Psoas muscle (tissue), 8 donors: Measurements from ENCODE around the gene TMEM163. TPM values are rescaled to one million over a fixed set of nuclear protein-coding genes. Genes with fewer than 3 reads are reported as not detected.

Experiments used
- ATAC-seq, 4 donors: fragments of 200-7000 bp; cut with Tn5 transposase; one replicate each; pipeline ENCODE4 v1.9.1; 2020; ENCODE audit warnings: moderate library complexity in 3 of 4, mild to moderate bottlenecking in 2 of 4
- DNase-seq, 2 donors: peaks; one replicate each; pipeline ENCODE4 v3.0.0-alpha.2; 2020
- H3K27ac ChIP-seq: fragments of 200-600 bp; one replicate; pipeline ENCODE4 v1.8.0; 2022
- H3K27me3 ChIP-seq, 3 donors: fragments of 200-600 bp in 1 of 3; one replicate each; pipeline versions ENCODE4 v1.6.1 to v1.8.0; 2013 to 2022; ENCODE audit warnings: low read length in 2 of 3, mild to moderate bottlenecking in 2 of 3, moderate library complexity in 1 of 3; ENCODE audit not compliant: insufficient read depth in 3 of 3
- H3K36me3 ChIP-seq, 2 donors: fragments of 200-600 bp in 1 of 2; one replicate each; pipeline versions ENCODE4 v1.6.1 to v1.8.0; 2013 to 2022; ENCODE audit warnings: low read depth in 1 of 2, mild to moderate bottlenecking in 1 of 2, moderate library complexity in 1 of 2; ENCODE audit not compliant: insufficient read depth in 1 of 2
- H3K4me1 ChIP-seq: fragments of 200-600 bp; one replicate; pipeline ENCODE4 v1.8.0; 2022
- H3K4me3 ChIP-seq: fragments of 200-600 bp; one replicate; pipeline ENCODE4 v1.8.0; 2022; ENCODE audit warnings: mild to moderate bottlenecking
- H3K9me3 ChIP-seq: fragments of 200-600 bp; one replicate; pipeline ENCODE4 v1.8.0; 2022
- CTCF ChIP-seq: fragments of 200-600 bp; IDR thresholded peaks from one replicate; pipeline ENCODE4 v1.8.0; 2022; ENCODE audit warnings: antibody characterized with exemption
- WGBS, 3 donors: extraction: QIAGEN DNeasy Blood & Tissue Kit; methylation state at CpG; one replicate each; pipeline versions ENCODE4 v1.1.6 to v1.1.7; 2013; 5-methylcytosine and 5-hydroxymethylcytosine counted together
- intact Hi-C, 2 donors: fragments of 100-400 bp; cut with DNase I; formaldehyde crosslinking; loops; one replicate each; pipeline versions ENCODE4 v1.11.0 to v1.14.2; 2022
- polyA plus RNA-seq, 3 donors: library from polyadenylated mRNA; stranded (reverse); fragments of 200-250 nt; gene quantifications; one replicate each; pipeline ENCODE4 v1.2.3, GENCODE V29; 2013
- total RNA-seq, 4 donors: library from RNA; stranded (reverse); fragmentation: NEBNext Ultra II Directional in 2 of 4; extraction: Animal tissue kit (Norgen Biotek cat#: 25700) in 2 of 4; gene quantifications; one replicate each; pipeline versions ENCODE4 v1.2.1 to v1.2.4, GENCODE V29; 2021 to 2023
- donor health status: healthy with polysubstance abuse.
- donor health status: DM: no; HTN: no; CAD: no; lungs with moderate emphysema.
- donor health status: Bipolar disorder and iron deficiency.
- donor health status: healthy.
- donor health status: DM: yes; HTN: yes; CAD: no.
- donor health status: DM: no; HTN: no; CAD: no.
- donor health status: DM: no; HTN: no; CAD: no.
- donor health status: DM: yes; HTN: yes; CAD: no.

TMEM163 gene
- total and polyA plus RNA-seq, 7 donors = 0.17 to 0.52 (median 0.28) TPM; not detected in 1

GRCh38 chr2:134425724-134426496, 292.9 kb downstream of the TMEM163 start:
- Histone ChIP-seq H3K27me3 (no peaks in the 10 kb centered on the region), H3K9me3 (no peaks in the 10 kb centered on the region), H3K27ac (no peak overlapping the region), H3K4me3 (no peak overlapping the region), H3K4me1 (peaks cover 9% of the 10 kb centered on the region), H3K36me3 (no peaks in the 10 kb centered on the region)
- 82 to 86% (median 83%) methylated on average over 6 of the region's 6 CpGs for WGBS, 3 donors
- DNase-seq (no peak), ATAC-seq (no peak)
- intact Hi-C loops = no loop called here
- TF ChIP-seq CTCF = no peak

- Histone ChIP-seq H3K4me1 (peaks cover 14% of the 10 kb centered on the region), H3K27me3 (no peaks in the 10 kb centered on the region), H3K36me3 (no peaks in the 10 kb centered on the region), H3K27ac (peak overlapping the region; percentile 53), H3K4me3 (no peak overlapping the region), H3K9me3 (no peaks in the 10 kb centered on the region)
- DNase-seq (no peak), ATAC-seq (peak; percentile 44 to 70 (median 60))
- intact Hi-C loops = no loop called here
- 63 to 77% (median 65%) methylated on average over 7 of the region's 7 CpGs for WGBS, 3 donors
- TF ChIP-seq CTCF = no peak
These were observed 297.1 kb downstream of the TMEM163 start for GRCh38 chr2:134421556-134422328.

GRCh38 chr2:134420920-134421319, 297.9 kb downstream of the TMEM163 start:
- H3K9me3 ChIP-seq = no peaks in the 10 kb centered on the region
- no peak overlapping the region for H3K4me3 ChIP-seq
- peaks cover 14% of the 10 kb centered on the region for H3K4me1 ChIP-seq
- no peaks in the 10 kb centered on the region for H3K36me3 ChIP-seq
- ATAC-seq (peak; percentile 58 to 86 (median 76)), DNase-seq (no peak)
- WGBS, 3 donors = 26 to 47% (median 30%) methylated on average over 3 of the region's 3 CpGs
- intact Hi-C loops = no loop called here
- no peak for TF ChIP-seq CTCF
- H3K27ac ChIP-seq = peak overlapping the region; percentile 53
- no peaks in the 10 kb centered on the region for H3K27me3 ChIP-seq

- Histone ChIP-seq H3K4me1 (peaks cover 14% of the 10 kb centered on the region), H3K4me3 (no peak overlapping the region), H3K9me3 (no peaks in the 10 kb centered on the region), H3K36me3 (no peaks in the 10 kb centered on the region), H3K27me3 (no peaks in the 10 kb centered on the region), H3K27ac (peak overlapping the region; percentile 53)
- 55 to 71% (median 63%) methylated on average over 7 of the region's 7 CpGs for WGBS, 3 donors
- no peak for DNase-seq
- TF ChIP-seq CTCF = no peak
- peak; percentile 51 to 86 (median 68) for ATAC-seq
- intact Hi-C loops = no loop called here
These were observed 298.5 kb downstream of the TMEM163 start for GRCh38 chr2:134420259-134420658.
